IPS-NIHi7 (cell line): Measurements from ENCODE around the gene KCNK6.

Experiments used
- DNase-seq: peaks from one replicate; pipeline ENCODE4 v3.0.0; 2012; ENCODE audit warnings: mixed read lengths; ENCODE audit errors: extremely low spot score

KCNK6 gene

DNA sequence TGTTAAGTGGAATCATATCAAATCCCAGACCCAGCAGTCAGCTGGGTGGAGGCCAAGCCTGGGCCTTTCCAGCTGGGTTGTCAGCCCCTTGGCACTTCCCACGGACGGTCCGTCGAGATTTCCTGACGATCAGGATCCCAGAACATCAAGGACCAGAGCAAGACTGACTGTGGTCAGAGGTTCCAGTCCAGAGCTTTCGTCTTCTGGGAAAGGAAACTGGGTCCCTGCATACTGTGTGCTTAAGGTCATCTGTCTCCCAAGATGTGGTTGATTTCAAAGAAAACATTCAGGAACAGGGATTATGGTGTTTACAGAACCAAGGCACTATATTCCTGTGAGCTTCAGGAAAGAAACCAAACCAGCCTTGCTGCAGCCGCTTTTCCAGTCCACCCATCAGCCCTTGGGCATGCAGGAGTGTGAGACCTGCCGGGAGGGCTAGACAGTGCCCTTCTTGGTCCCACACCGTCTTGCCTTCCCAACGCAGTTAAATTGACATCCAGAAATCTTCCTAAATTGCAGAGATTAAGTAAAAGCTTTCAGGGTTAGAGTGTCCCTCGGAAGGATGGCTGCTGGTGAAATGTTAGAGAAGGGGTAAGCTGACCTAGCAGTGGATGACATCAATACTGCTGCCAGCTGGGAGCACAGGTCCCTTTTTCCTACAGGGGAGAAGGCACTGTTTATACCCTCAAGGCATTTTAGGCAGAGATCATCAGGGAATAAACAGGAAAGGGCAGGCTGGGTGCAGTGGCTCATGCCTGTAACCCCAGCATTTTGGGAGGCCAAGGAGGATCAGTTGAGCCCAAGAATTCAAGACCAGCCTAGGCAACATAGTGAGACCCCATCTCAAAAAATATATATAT is 20.6 kb upstream of the KCNK6 start:
- DNase-seq: no peak

GRCh38 chr19:38303517-38304351 is 15.9 kb upstream of the KCNK6 start, which contains the start of gene C19orf33:
Gene C19orf33, plus strand, starts transcription at chr19:38304251. Its CDS starts 11 bp downstream, at chr19:38304262.
- DNase-seq: peak; percentile 73

GRCh38 chr19:38304352-38304865 is 15.2 kb upstream of the KCNK6 start:
- DNase-seq: no peak

- DNase-seq: peak; percentile 96
These were observed 14.7 kb upstream of the KCNK6 start for GRCh38 chr19:38304866-38305429.

DNA sequence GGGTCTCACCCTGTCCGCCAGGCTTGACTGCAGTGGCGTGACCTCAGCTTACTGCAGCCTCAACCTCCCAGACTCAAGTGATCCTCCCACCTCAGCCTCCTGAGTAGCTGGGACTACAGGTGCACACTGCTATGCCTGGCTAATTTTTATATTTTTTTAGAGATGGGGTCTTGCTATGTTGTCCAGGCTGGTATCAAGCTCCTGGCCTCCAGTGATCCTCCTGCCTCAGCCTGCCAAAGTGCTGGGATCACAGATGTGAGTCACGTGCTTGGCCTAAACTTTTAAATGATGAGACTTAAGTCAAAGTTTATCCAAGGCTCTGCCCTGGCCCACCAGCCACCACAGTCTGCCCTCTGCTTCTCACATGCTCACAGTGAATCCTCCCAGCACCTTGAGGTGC is 13.4 kb upstream of the KCNK6 start:
- DNase-seq: no peak

GRCh38 chr19:38307076-38307475 is 12.6 kb upstream of the KCNK6 start:
- DNase-seq: no peak

DNA sequence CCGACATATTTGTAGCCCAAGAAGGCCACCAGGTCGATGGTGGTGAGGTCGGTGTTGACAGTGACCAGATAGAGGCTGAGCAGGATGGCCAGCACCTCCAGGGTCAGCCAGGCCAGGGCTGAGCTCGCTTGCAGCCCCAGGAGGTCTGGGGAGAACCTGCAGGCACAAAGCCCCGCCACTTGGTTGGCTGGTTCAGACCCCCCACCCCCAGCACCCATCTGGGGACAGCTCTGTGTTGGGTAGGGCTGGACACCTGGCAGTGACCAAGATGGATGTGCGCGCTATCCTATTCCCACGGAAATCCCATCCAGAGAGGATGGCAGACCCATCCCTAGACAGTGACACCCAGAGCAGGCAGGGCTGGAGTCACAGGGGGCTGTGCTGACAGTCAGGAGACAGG is 12.0 kb upstream of the KCNK6 start:
- no peak for DNase-seq

GRCh38 chr19:38308006-38308766 is 11.5 kb upstream of the KCNK6 start:
- DNase-seq: no peak

DNA sequence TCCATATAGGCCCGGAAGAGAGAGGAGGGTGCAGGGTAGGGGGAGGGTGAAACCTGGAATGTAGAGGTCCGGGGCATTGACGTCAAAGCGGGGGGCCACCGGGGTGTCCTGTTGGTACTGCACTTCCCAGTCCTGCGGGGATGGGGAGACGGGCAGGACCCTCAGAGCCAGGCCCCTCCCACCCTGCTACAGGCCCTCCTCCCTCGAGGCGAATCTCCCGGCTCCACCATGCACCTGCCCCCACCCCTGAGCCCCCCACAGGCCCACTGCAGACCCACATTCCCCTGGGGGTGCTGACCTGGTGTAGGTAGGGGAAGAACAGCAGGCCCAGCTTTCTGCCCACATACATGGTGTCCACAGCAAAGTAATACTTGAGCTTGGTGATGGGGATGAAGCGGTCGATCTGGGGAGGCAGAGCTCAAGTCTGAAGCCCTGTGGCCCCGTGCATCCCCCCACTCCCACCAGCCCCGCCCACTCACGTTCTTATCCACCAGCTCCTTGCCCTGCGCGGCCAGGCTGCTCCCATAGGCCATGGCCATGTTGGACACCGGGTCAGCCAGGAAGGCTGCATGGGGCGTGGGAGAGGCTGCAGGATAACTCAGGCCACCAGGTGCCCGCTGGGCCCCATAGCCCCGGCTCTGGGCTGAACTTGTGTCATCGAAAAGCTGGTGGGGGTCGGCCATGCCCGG is 10.6 kb upstream of the KCNK6 start:
- DNase-seq: no peak

GRCh38 chr19:38309615-38310278 is 9.9 kb upstream of the KCNK6 start:
- no peak for DNase-seq

GRCh38 chr19:38310279-38310670 is 9.4 kb upstream of the KCNK6 start:
- no peak for DNase-seq

- DNase-seq: no peak
These were observed 8.7 kb upstream of the KCNK6 start for GRCh38 chr19:38310986-38311385.

DNA sequence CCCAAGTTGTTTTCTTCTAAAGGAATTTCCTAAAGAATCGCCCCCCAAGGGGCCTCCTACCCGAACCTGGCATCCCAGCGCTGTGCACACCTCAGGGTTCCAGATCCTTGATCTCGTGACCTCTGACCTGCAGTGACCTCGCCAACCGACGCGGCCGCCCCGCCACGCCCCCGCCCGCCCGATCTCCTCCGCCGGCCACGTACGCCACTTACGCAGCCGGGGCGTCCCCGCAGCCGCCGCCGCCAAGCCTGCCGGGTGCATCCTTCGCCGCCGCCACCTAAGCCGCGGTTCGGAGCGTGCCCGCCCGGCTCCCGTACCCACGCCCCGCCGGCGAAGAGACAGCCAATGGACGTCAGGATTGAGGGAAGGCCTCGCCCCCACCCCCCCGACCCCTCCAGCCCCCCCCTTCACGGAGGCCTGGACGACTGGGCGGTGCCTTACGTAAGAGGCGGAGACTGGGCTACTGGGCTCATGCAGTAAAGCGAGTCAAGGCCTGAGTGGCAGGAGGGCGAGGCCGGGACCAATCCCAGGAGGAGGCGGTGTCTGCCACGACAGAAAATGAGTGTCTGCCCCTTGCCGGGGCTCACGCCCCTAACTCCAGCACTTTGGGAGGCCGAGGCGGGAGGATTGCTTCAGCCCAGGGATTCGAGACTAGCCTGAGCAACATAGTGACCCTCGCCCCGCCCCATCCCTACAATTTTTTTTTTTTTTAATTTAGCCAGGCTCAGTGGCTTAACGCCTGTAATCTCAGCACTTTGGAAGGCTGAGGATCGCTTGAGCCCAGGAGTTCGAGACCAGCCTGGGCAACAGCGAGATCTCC is 3.8 kb upstream of the KCNK6 start, which contains the start of gene YIF1B:
Gene YIF1B, minus strand, starts transcription at position 291 of the 820 bp plus-strand sequence. Its CDS starts 30 bp downstream, at position 261.
- peak; percentile 99 for DNase-seq

DNA sequence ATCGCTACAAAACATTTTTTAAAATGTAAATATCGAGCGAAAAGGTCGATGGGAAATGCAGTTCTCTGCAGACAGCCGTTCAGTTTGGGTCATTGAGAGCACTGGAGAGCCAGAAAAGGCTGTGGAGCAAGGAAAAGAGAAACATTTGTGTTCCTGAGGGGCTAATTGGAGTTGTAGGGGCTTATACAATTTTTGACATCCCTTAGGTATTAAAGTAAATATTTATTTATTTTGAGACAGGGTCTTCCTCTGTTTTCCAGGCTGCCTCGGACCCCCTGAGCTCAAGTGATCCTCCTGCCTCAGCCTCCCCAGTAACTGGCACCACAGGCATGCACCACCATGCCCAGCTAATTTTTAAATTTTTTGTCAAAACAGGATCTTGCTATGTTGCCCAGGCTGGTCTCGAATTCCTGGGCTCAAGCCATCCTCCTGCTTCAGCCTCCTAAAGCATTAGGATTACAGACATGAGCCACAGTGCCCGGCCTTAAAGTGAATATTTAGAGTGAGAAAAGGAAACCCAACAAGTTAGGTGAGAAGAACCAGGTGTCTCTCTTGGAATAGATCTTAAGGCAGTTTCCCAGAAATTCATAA is 3.1 kb upstream of the KCNK6 start:
- no peak for DNase-seq

DNA sequence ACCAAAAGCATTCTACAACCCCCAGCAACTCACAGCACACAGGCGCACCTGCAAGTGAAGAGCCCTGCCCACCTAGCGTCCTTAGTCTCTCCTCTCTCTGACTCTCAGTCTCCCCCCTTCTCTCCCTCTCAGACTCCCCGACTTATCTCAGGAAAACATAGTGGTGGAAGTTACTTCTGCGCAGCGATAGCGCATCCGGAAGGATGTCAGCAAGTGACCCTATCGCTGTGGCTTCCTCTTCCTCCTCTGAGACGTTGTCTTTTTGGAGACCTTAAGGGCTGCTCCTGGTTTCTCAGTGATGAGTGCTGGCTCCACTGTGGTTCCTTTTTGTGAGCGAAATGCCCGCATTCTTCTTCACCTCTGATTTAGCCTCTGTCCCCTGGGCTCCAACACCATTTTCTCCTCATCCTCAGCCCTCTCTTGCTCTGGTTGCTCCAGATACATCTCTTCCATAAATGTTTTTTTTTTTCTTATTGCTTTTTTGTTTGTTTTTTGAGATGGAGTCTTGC is 2.5 kb upstream of the KCNK6 start:
- no peak for DNase-seq

- no peak for DNase-seq
These were observed 985 bp upstream of the KCNK6 start for GRCh38 chr19:38318660-38319059.

GRCh38 chr19:38320969-38321339 is 1.3 kb downstream of the KCNK6 start:
- no peak for DNase-seq

- no peak for DNase-seq
These were observed 2.1 kb downstream of the KCNK6 start for GRCh38 chr19:38321646-38322196.
